Astrocyte (in vitro differentiated cells and primary cell): ENCODE measurements around the gene FAM3C. TPM values are rescaled to one million over a fixed set of nuclear protein-coding genes. Genes with fewer than 3 reads are reported as not detected.

ENCODE experiments used
- DNase-seq: peaks from one replicate; pipeline ENCODE4 v3.0.0-alpha.2; 2010; ENCODE audit warnings: low read depth
- FAIRE-seq: peaks from 2 replicates; lab custom pipeline; 2011; peaks lifted over from hg19 to GRCh38; lab: Jason Lieb, UNC
- H2AFZ ChIP-seq: 2 replicates; pipeline ENCODE4 v1.6.0; 2012; ENCODE audit warnings: low read depth, low read length, inconsistent platforms
- H3K27ac ChIP-seq: 2 replicates; pipeline ENCODE4 v1.5.1; 2011; ENCODE audit warnings: low read depth, low read length, inconsistent platforms
- H3K27me3 ChIP-seq: 2 replicates; pipeline ENCODE4 v1.6.0; 2011; ENCODE audit warnings: low read length, inconsistent platforms; ENCODE audit not compliant: insufficient read depth
- H3K36me3 ChIP-seq: 2 replicates; pipeline ENCODE4 v1.5.1; 2011; ENCODE audit warnings: low read length, inconsistent platforms; ENCODE audit not compliant: insufficient read depth
- H3K4me1 ChIP-seq: 2 replicates; pipeline ENCODE4 v1.5.1; 2011; ENCODE audit warnings: low read length, inconsistent platforms; ENCODE audit not compliant: insufficient read depth
- H3K4me2 ChIP-seq: 2 replicates; pipeline ENCODE4 v1.6.0; 2012; ENCODE audit warnings: low read length, inconsistent platforms
- H3K4me3 ChIP-seq: 2 replicates; pipeline ENCODE4 v1.5.1; 2011; ENCODE audit warnings: low read depth, mild to moderate bottlenecking, low read length, inconsistent platforms; ENCODE audit not compliant: insufficient read depth
- H3K79me2 ChIP-seq: 2 replicates; pipeline ENCODE4 v1.6.0; 2012; ENCODE audit warnings: mild to moderate bottlenecking, low read length, inconsistent platforms; ENCODE audit not compliant: insufficient read depth
- H3K9ac ChIP-seq: 2 replicates; pipeline ENCODE4 v1.6.0; 2012; ENCODE audit warnings: mild to moderate bottlenecking, low read length, inconsistent platforms
- H3K9me3 ChIP-seq: 2 replicates; pipeline ENCODE4 v1.5.1; 2012; ENCODE audit warnings: low read depth, mild to moderate bottlenecking, low read length, inconsistent platforms; ENCODE audit not compliant: insufficient read depth
- H4K20me1 ChIP-seq: 2 replicates; pipeline ENCODE4 v1.6.0; 2012; ENCODE audit warnings: low read length, inconsistent platforms; ENCODE audit not compliant: insufficient read depth
- H3K27ac Mint-ChIP-seq: one replicate; pipeline ENCODE4 v1.8.0; 2021; ENCODE audit warnings: mild to moderate bottlenecking, mixed read lengths; ENCODE audit not compliant: unreplicated experiment
- H3K27me3 Mint-ChIP-seq: one replicate; pipeline ENCODE4 v1.8.0; 2021; ENCODE audit warnings: low read depth, mixed read lengths; ENCODE audit not compliant: unreplicated experiment
- H3K36me3 Mint-ChIP-seq: one replicate; pipeline ENCODE4 v1.8.0; 2021; ENCODE audit warnings: low read depth, mixed read lengths; ENCODE audit not compliant: unreplicated experiment
- H3K4me1 Mint-ChIP-seq: one replicate; pipeline ENCODE4 v1.8.0; 2021; ENCODE audit warnings: low read depth, mixed read lengths; ENCODE audit not compliant: unreplicated experiment
- H3K4me3 Mint-ChIP-seq: one replicate; pipeline ENCODE4 v1.8.0; 2021; ENCODE audit warnings: mild to moderate bottlenecking, moderate library complexity, mixed read lengths; ENCODE audit not compliant: unreplicated experiment
- H3K9me3 Mint-ChIP-seq: one replicate; pipeline ENCODE4 v1.8.0; 2021; ENCODE audit warnings: mild to moderate bottlenecking, mixed read lengths; ENCODE audit not compliant: unreplicated experiment
- EZH2 ChIP-seq: IDR thresholded peaks from 2 replicates; pipeline ENCODE4 v1.6.1; 2012; ENCODE audit warnings: mild to moderate bottlenecking, low read length, inconsistent platforms; ENCODE audit not compliant: insufficient read depth
- total RNA-seq: library from RNA; stranded (reverse); gene quantifications from 2 replicates; pipeline ENCODE4 v1.2.1, GENCODE V29; 2021
- TF ChIP-seq, protein P1 (sequence below): IDR thresholded peaks from 2 replicates; pipeline ENCODE4 v1.5.1; 2011; ENCODE audit warnings: low read depth, mild to moderate bottlenecking, inconsistent platforms, low read length, moderate library complexity; ENCODE audit not compliant: insufficient read depth

The FAM3C gene
- total RNA-seq, 1 donor from 2014 or later = 71.8 TPM

DNA sequence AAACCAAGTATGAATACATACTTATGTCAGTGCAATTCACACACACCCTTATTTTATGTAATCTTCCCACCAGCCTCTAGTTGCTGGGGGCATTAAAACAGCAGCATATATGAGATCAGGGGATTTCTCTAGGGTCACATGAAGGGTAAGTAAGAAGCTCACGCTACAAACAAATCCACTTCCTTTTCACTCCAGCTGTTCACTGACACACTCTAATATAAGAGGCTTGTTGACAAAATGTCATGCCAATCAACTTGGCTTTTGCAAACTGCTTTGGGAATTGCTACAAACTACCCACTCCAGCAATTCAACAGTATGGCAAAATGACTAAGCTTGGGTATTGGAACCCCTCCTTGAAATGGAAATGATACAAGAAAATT, 10.3 kb downstream of the FAM3C start:
- Mint-ChIP-seq H3K27ac (no peak overlapping the region), H3K27me3 (no peaks in the 10 kb centered on the region), H3K4me1 (peaks cover 36% of the 10 kb centered on the region), H3K9me3 (no peaks in the 10 kb centered on the region), H3K36me3 (peaks cover 1% of the 10 kb centered on the region), H3K4me3 (no peak overlapping the region)
- H3K79me2 ChIP-seq = peaks cover 97% of the 10 kb centered on the region
- H3K4me3 ChIP-seq = no peak overlapping the region
- H3K4me1 ChIP-seq = no peaks in the 10 kb centered on the region
- no peak for FAIRE-seq
- H2AFZ ChIP-seq = no peak overlapping the region
- H3K9ac ChIP-seq = no peak overlapping the region
- no peaks in the 10 kb centered on the region for H3K9me3 ChIP-seq
- H3K4me2 ChIP-seq = no peak overlapping the region
- no peaks in the 10 kb centered on the region for H3K27me3 ChIP-seq
- DNase-seq = no peak
- no peak overlapping the region for H3K27ac ChIP-seq
- peaks cover 87% of the 10 kb centered on the region for H4K20me1 ChIP-seq
- H3K36me3 ChIP-seq = peaks cover 6% of the 10 kb centered on the region
- no peak for TF ChIP-seq EZH2
- TF ChIP-seq, protein P1, sequence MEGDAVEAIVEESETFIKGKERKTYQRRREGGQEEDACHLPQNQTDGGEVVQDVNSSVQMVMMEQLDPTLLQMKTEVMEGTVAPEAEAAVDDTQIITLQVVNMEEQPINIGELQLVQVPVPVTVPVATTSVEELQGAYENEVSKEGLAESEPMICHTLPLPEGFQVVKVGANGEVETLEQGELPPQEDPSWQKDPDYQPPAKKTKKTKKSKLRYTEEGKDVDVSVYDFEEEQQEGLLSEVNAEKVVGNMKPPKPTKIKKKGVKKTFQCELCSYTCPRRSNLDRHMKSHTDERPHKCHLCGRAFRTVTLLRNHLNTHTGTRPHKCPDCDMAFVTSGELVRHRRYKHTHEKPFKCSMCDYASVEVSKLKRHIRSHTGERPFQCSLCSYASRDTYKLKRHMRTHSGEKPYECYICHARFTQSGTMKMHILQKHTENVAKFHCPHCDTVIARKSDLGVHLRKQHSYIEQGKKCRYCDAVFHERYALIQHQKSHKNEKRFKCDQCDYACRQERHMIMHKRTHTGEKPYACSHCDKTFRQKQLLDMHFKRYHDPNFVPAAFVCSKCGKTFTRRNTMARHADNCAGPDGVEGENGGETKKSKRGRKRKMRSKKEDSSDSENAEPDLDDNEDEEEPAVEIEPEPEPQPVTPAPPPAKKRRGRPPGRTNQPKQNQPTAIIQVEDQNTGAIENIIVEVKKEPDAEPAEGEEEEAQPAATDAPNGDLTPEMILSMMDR = no peak

GRCh38 chr7:121385056-121385799, 10.9 kb downstream of the FAM3C start:
- TF ChIP-seq, protein P1 = no peak
- no peak for TF ChIP-seq EZH2
- Histone ChIP-seq H3K27ac (no peak overlapping the region), H3K4me1 (no peaks in the 10 kb centered on the region), H3K27me3 (no peaks in the 10 kb centered on the region), H3K36me3 (peaks cover 6% of the 10 kb centered on the region), H4K20me1 (peaks cover 85% of the 10 kb centered on the region), H2AFZ (no peak overlapping the region), H3K9me3 (no peaks in the 10 kb centered on the region), H3K9ac (no peak overlapping the region), H3K79me2 (peaks cover 96% of the 10 kb centered on the region), H3K4me2 (no peak overlapping the region), H3K4me3 (no peak overlapping the region)
- FAIRE-seq (no peak), DNase-seq (no peak)
- Mint-ChIP-seq H3K9me3 (no peaks in the 10 kb centered on the region), H3K36me3 (peaks cover 1% of the 10 kb centered on the region), H3K4me1 (peaks cover 34% of the 10 kb centered on the region), H3K4me3 (peak overlapping the region; percentile 58), H3K27ac (no peak overlapping the region), H3K27me3 (no peaks in the 10 kb centered on the region)

DNA sequence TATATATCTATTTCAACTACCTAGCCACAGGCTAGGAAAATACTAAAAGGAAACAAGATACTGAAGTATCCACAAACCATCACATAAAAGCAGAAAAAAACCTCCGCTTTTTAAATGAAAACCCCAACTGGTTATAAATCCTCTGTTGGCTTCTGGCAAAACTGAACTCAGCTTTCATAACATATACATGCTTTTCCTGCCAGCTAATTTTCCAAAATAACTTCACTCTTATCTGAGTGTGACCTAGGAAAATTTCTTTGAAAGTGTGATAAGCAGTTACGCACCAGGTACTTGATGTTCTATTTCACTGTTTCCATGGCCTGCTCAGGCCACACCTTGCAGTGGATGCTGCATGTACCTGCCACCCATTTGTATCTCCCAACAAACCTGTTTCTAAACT, 11.8 kb downstream of the FAM3C start:
- Mint-ChIP-seq H3K4me3 (no peak overlapping the region), H3K4me1 (peaks cover 31% of the 10 kb centered on the region), H3K36me3 (peaks cover 1% of the 10 kb centered on the region), H3K27ac (no peak overlapping the region), H3K9me3 (no peaks in the 10 kb centered on the region), H3K27me3 (no peaks in the 10 kb centered on the region)
- Histone ChIP-seq H3K9ac (no peak overlapping the region), H3K79me2 (peaks cover 96% of the 10 kb centered on the region), H3K9me3 (no peaks in the 10 kb centered on the region), H3K4me2 (no peak overlapping the region), H3K27ac (no peak overlapping the region), H3K4me1 (no peaks in the 10 kb centered on the region), H4K20me1 (peaks cover 86% of the 10 kb centered on the region), H2AFZ (no peak overlapping the region), H3K36me3 (peaks cover 11% of the 10 kb centered on the region), H3K27me3 (no peaks in the 10 kb centered on the region), H3K4me3 (no peak overlapping the region)
- TF ChIP-seq EZH2 = no peak
- TF ChIP-seq, protein P1 = no peak
- DNase-seq (no peak), FAIRE-seq (no peak)
